Mammary epithelial cell (primary cell): ENCODE data around the gene PA2G4.

Experiments used
- CTCF ChIP-seq, 2 donors: IDR thresholded peaks in 1 of 2; conservative IDR thresholded peaks in 1 of 2; 2 replicates each; pipeline ENCODE4 v1.5.1; 2011 to 2012; ENCODE audit warnings: inconsistent platforms in 2 of 2, low read length in 2 of 2, mild to moderate bottlenecking in 2 of 2, control low read depth in 1 of 2, low read depth in 1 of 2; ENCODE audit not compliant: insufficient read depth in 1 of 2; ENCODE audit errors: extremely low read depth in 1 of 2
- EZH2 ChIP-seq: IDR thresholded peaks from 2 replicates; pipeline ENCODE4 v1.6.1; 2012; ENCODE audit warnings: low read length, inconsistent platforms, borderline replicate concordance

GRCh38 chr12:56143870-56144269, 39.5 kb downstream of the PA2G4 start:
- no peak for TF ChIP-seq CTCF (conservative IDR thresholded peaks at IDR 0.05 in 1 of 2, IDR thresholded peaks at IDR 0.05 in 1 of 2; ENCODE audit: extremely low read depth in 1 of 2, insufficient read depth in 1 of 2, low read depth in 1 of 2, low read length in 2 of 2)
- no peak for TF ChIP-seq EZH2
